ENCODE measurements around the gene PHC2.

The PHC2 gene

DNA sequence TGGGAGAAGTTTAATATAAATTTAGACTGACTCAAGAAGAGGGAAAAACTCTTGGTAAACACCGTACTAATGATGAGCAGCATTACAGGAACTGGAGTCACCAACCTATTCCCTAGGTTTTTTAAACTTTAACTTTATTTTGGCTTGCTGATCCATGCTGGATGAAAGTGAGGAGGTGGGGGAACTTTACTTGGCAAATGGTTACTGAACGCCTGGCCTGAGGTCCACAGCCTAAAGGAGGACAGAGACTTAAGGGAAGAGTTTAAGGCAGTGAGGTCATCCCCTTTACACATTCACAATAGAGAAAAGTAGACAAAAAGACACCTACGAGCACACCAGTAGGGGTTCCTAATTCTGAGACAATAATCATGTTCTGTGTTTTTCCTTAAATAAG lies 84.4 kb downstream of the PHC2 start:
- no peaks in the 10 kb centered on the region for H3K9me2 ChIP-seq (replicated peaks; ENCODE audit: insufficient read depth, low read length)
- H3K4me2 ChIP-seq (ENCODE audit: low read depth, low read length, poor library complexity, severe bottlenecking): no peak overlapping the region
- peaks cover 8% of the 10 kb centered on the region; the same call in 1 of the 2 replicates for H4K20me1 ChIP-seq (ENCODE audit: low read depth, low read length)
- no peak overlapping the region for H2AFZ ChIP-seq (ENCODE audit: low read depth, low read length, severe bottlenecking)
- H3F3A ChIP-seq (ENCODE audit: insufficient read depth): no peaks in the 10 kb centered on the region; the same call in 1 of the 2 replicates
- no peak overlapping the region for H3K4me3 ChIP-seq (ENCODE audit: insufficient read depth, low read length, poor library complexity, severe bottlenecking)
- H3K27ac ChIP-seq (ENCODE audit: low read depth, low read length): no peak overlapping the region
- TF ChIP-seq, protein P1, sequence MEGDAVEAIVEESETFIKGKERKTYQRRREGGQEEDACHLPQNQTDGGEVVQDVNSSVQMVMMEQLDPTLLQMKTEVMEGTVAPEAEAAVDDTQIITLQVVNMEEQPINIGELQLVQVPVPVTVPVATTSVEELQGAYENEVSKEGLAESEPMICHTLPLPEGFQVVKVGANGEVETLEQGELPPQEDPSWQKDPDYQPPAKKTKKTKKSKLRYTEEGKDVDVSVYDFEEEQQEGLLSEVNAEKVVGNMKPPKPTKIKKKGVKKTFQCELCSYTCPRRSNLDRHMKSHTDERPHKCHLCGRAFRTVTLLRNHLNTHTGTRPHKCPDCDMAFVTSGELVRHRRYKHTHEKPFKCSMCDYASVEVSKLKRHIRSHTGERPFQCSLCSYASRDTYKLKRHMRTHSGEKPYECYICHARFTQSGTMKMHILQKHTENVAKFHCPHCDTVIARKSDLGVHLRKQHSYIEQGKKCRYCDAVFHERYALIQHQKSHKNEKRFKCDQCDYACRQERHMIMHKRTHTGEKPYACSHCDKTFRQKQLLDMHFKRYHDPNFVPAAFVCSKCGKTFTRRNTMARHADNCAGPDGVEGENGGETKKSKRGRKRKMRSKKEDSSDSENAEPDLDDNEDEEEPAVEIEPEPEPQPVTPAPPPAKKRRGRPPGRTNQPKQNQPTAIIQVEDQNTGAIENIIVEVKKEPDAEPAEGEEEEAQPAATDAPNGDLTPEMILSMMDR (IDR thresholded peaks at IDR 0.05; ENCODE audit: insufficient read depth, low read length, poor library complexity, severe bottlenecking): no peak
- no peak for TF ChIP-seq EZH2phosphoT487 (conservative IDR thresholded peaks at IDR 0.05; ENCODE audit: low read length)
- no peak overlapping the region for H3K9ac ChIP-seq (ENCODE audit: low read length)
- H3K79me2 ChIP-seq (ENCODE audit: insufficient read depth, low read length): peaks cover 12% of the 10 kb centered on the region; the same call in 1 of the 2 replicates
- no peaks in the 10 kb centered on the region for H3K9me3 ChIP-seq (ENCODE audit: insufficient read depth, low read length)
- no peaks in the 10 kb centered on the region for H3K27me3 ChIP-seq (ENCODE audit: low read length)
- H3K36me3 ChIP-seq (ENCODE audit: low read length): no peaks in the 10 kb centered on the region

DNA sequence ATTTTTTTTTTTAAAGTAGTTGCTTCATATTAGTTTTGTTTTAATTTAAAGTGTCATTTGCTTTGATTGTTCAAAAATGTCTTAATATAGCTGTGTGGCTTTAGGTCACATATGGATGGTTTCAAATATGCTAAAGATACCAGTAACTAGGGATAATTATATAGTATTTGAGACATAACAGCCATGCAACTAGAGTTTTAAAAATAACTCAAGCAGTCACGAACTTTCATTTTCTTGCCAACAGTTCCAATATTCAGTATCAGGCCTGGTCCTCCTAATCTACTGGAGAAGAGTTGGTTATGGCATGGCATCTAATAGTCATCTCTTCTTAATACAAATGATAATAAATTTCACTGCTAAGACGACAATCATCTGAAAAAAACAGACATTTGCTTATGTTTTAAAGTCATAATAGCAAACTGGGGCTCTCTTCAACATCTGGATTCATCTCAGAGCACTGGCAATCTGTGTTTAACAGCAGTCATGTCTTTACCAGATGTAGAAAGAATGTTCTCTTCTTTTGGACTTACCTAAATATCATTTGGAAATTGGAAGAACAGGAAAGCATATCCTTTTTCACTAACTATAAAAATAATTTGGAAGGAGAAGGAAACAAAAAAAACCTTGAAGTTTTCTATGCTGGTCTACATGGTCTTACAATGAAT lies 85.9 kb downstream of the PHC2 start:
- H3K4me3 ChIP-seq (ENCODE audit: insufficient read depth, low read length, poor library complexity, severe bottlenecking): no peak overlapping the region
- no peaks in the 10 kb centered on the region for H3K9me2 ChIP-seq (replicated peaks; ENCODE audit: insufficient read depth, low read length)

DNA sequence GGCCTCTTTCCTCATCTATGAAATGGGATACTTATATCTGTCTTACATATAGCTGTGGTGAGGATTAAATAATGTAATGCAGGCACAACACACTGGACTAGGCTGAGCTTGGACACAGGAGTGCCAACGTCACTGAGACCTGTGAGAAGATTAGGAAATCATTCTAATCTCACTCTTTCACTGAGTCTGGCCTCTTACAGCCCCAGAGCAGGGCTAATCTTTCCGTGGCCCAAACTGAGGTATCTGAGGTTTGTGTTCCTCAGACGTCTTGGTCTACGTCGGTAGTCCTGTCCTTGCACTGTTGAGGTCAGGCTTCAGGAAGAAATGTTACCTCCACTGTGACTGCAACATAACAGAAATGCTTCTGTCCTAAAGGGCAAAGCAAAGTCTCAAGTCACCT lies 87.4 kb downstream of the PHC2 start:
- peaks cover 12% of the 10 kb centered on the region; the same call in 1 of the 2 replicates for H3K79me2 ChIP-seq (ENCODE audit: insufficient read depth, low read length)
- no peaks in the 10 kb centered on the region for H3K9me3 ChIP-seq (ENCODE audit: insufficient read depth, low read length)
- H3F3A ChIP-seq (ENCODE audit: insufficient read depth): no peaks in the 10 kb centered on the region
- TF ChIP-seq, protein P1 (IDR thresholded peaks at IDR 0.05; ENCODE audit: insufficient read depth, low read length, poor library complexity, severe bottlenecking): no peak
- TF ChIP-seq EZH2phosphoT487 (conservative IDR thresholded peaks at IDR 0.05; ENCODE audit: low read length): no peak
- H3K27ac ChIP-seq (ENCODE audit: low read depth, low read length): no peak overlapping the region
- no peak overlapping the region for H3K4me2 ChIP-seq (ENCODE audit: low read depth, low read length, poor library complexity, severe bottlenecking)
- no peaks in the 10 kb centered on the region for H3K9me2 ChIP-seq (replicated peaks; ENCODE audit: insufficient read depth, low read length)
- H2AFZ ChIP-seq (ENCODE audit: low read depth, low read length, severe bottlenecking): no peak overlapping the region
- no peak overlapping the region for H3K4me3 ChIP-seq (ENCODE audit: insufficient read depth, low read length, poor library complexity, severe bottlenecking)
- H3K9ac ChIP-seq (ENCODE audit: low read length): no peak overlapping the region
- no peaks in the 10 kb centered on the region for H3K27me3 ChIP-seq (ENCODE audit: low read length)
- H3K36me3 ChIP-seq (ENCODE audit: low read length): no peaks in the 10 kb centered on the region
- H4K20me1 ChIP-seq (ENCODE audit: low read depth, low read length): peaks cover 11% of the 10 kb centered on the region; the same call in 1 of the 2 replicates

More for the DNA sequence above, 85.9 kb downstream of the PHC2 start:
- Histone ChIP-seq H3F3A (ENCODE audit: insufficient read depth) (no peaks in the 10 kb centered on the region), H3K9me3 (ENCODE audit: insufficient read depth, low read length) (no peaks in the 10 kb centered on the region), H3K4me2 (ENCODE audit: low read depth, low read length, poor library complexity, severe bottlenecking) (no peak overlapping the region), H3K27me3 (ENCODE audit: low read length) (no peaks in the 10 kb centered on the region), H4K20me1 (ENCODE audit: low read depth, low read length) (peaks cover 11% of the 10 kb centered on the region; the same call in 1 of the 2 replicates), H3K36me3 (ENCODE audit: low read length) (no peaks in the 10 kb centered on the region), H2AFZ (ENCODE audit: low read depth, low read length, severe bottlenecking) (no peak overlapping the region), H3K9ac (ENCODE audit: low read length) (no peak overlapping the region), H3K79me2 (ENCODE audit: insufficient read depth, low read length) (peaks cover 12% of the 10 kb centered on the region; the same call in 1 of the 2 replicates), H3K27ac (ENCODE audit: low read depth, low read length) (no peak overlapping the region)
- TF ChIP-seq, protein P1 (IDR thresholded peaks at IDR 0.05; ENCODE audit: insufficient read depth, low read length, poor library complexity, severe bottlenecking): no peak
- no peak for TF ChIP-seq EZH2phosphoT487 (conservative IDR thresholded peaks at IDR 0.05; ENCODE audit: low read length)
